Breast epithelium (tissue), 4 donors: ENCODE data around the gene RIN2. TPM values are rescaled to one million over a fixed set of nuclear protein-coding genes. Genes with fewer than 3 reads are reported as not detected.
"Not testable (repeated sequence)": the region's sequence is repeated elsewhere in the genome, so short reads cannot be mapped to it uniquely, and the experiment has no call there.

Source experiments
- DNase-seq, 2 donors: peaks; one replicate each; pipeline ENCODE4 v3.0.0-alpha.2; 2019; ENCODE audit warnings: low spot score in 2 of 2
- H3K27ac ChIP-seq, 2 donors: fragments of 200-600 bp; sonication (generic) in 1 of 2; one replicate each; pipeline ENCODE4 v1.5.1; 2016 to 2019; ENCODE audit warnings: mild to moderate bottlenecking in 1 of 2
- H3K27me3 ChIP-seq, 2 donors: fragments of 200-600 bp; sonication (generic) in 1 of 2; one replicate each; pipeline versions ENCODE4 v1.5.1 to v1.6.0; 2017 to 2019; ENCODE audit warnings: control low read depth in 1 of 2, mild to moderate bottlenecking in 1 of 2
- H3K36me3 ChIP-seq: fragments of 200-600 bp; one replicate; pipeline ENCODE4 v1.5.1; 2019
- H3K4me1 ChIP-seq, 2 donors: fragments of 200-600 bp; sonication (generic); one replicate each; pipeline ENCODE4 v1.5.1; 2016 to 2019; ENCODE audit warnings: control low read depth in 1 of 2
- H3K4me3 ChIP-seq, 3 donors: fragments of 200-600 bp; sonication (generic); 1 replicate in 2 of 3; 2 replicates in 1 of 3; pipeline ENCODE4 v1.5.1; 2016 to 2019; ENCODE audit warnings: mild to moderate bottlenecking in 3 of 3, moderate library complexity in 2 of 3
- H3K9me3 ChIP-seq, 2 donors: fragments of 200-600 bp; sonication (generic) in 1 of 2; one replicate each; pipeline ENCODE4 v1.5.1; 2016 to 2019; ENCODE audit warnings: control low read depth in 1 of 2
- POLR2A ChIP-seq: fragments of 450-650 bp; IDR thresholded peaks from one replicate; pipeline ENCODE4 v1.6.1; 2016; ENCODE audit warnings: antibody characterized with exemption, mild to moderate bottlenecking, moderate library complexity
- POLR2AphosphoS5 ChIP-seq, 3 donors: sonication (generic); formaldehyde crosslinking; IDR thresholded peaks; one replicate each; pipeline ENCODE4 v1.6.1; 2017; ENCODE audit warnings: antibody characterized with exemption in 3 of 3
- intact Hi-C: fragments of 100-400 bp; cut with DNase I; formaldehyde crosslinking; loops from one replicate; pipeline ENCODE4 v1.15.1; 2023; ENCODE audit warnings: low total_unique reads
- total RNA-seq, 3 donors: library from RNA; depleted of rRNA; stranded (reverse); fragments of >200 nt; gene quantifications; one replicate each; pipeline ENCODE4 v1.1.0, GENCODE V29; 2016
- TF ChIP-seq, protein P1 (sequence below), 3 donors: fragments of 450-650 bp; IDR thresholded peaks; one replicate each; pipeline ENCODE4 v1.5.1; 2016 to 2017; ENCODE audit warnings: antibody characterized with exemption in 3 of 3, mild to moderate bottlenecking in 3 of 3, moderate library complexity in 3 of 3

The RIN2 gene
- total RNA-seq, 3 donors from 2014 or later, result 82.7 to 114 (median 104) TPM

DNA sequence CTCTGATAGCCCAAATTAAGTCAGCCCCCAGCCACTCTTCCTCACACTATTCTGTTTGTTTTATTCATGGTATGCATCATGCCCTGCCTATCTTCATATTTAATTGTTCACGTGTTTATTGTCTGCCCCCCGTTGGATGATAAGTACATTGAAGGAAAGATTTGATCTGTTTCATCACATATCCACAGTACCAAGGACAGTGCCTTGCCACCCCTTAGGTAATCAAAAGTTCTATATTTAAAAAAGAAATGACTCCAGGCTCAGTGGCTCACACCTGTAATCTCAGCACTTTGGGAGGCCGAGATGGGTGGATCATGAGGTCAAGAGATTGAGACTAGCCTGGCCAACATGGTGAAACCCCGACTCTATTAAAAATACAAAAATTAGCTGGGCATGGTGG is 10.2 kb upstream of the RIN2 start:
- no peak for DNase-seq
- H3K4me3 ChIP-seq, result no peak overlapping the region
- H3K27ac ChIP-seq, result no peak overlapping the region
- H3K27me3 ChIP-seq, result no peaks in the 10 kb centered on the region
- intact Hi-C loops, result no loop called here
- H3K9me3 ChIP-seq, result no peaks in the 10 kb centered on the region
- H3K36me3 ChIP-seq, result no peaks in the 10 kb centered on the region
- H3K4me1 ChIP-seq, result no peaks in the 10 kb centered on the region
- TF ChIP-seq POLR2A (no peak), POLR2AphosphoS5 (IDR thresholded peaks at IDR 0.05) (no peak)
- TF ChIP-seq, protein P1, sequence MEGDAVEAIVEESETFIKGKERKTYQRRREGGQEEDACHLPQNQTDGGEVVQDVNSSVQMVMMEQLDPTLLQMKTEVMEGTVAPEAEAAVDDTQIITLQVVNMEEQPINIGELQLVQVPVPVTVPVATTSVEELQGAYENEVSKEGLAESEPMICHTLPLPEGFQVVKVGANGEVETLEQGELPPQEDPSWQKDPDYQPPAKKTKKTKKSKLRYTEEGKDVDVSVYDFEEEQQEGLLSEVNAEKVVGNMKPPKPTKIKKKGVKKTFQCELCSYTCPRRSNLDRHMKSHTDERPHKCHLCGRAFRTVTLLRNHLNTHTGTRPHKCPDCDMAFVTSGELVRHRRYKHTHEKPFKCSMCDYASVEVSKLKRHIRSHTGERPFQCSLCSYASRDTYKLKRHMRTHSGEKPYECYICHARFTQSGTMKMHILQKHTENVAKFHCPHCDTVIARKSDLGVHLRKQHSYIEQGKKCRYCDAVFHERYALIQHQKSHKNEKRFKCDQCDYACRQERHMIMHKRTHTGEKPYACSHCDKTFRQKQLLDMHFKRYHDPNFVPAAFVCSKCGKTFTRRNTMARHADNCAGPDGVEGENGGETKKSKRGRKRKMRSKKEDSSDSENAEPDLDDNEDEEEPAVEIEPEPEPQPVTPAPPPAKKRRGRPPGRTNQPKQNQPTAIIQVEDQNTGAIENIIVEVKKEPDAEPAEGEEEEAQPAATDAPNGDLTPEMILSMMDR (IDR thresholded peaks at IDR 0.05), result no peak

DNA sequence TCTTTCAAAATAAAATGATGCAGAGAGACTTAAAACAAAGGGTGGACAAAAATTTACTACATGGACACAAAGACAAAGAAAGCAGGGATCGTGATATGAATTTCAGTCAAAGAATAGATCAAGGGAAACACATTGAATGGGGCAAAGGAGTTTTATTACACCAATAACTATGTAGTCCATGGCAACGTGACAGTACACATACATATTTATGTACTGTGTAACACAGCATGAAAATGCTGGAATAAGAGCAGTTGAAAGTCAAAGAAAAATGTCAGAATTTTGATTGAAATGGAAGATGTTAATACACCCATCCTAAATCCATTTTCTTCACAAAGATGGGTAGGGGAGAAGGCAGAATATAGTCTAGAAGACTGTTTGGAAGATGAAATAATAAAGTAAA is 9.4 kb upstream of the RIN2 start:
- Histone ChIP-seq H3K27ac (no peak overlapping the region), H3K36me3 (no peaks in the 10 kb centered on the region), H3K27me3 (no peaks in the 10 kb centered on the region), H3K4me3 (no peak overlapping the region), H3K4me1 (no peaks in the 10 kb centered on the region), H3K9me3 (no peaks in the 10 kb centered on the region)
- intact Hi-C loops, result no loop called here
- TF ChIP-seq, protein P1 (IDR thresholded peaks at IDR 0.05), result no peak
- TF ChIP-seq POLR2A (no peak), POLR2AphosphoS5 (IDR thresholded peaks at IDR 0.05) (no peak)
- no peak for DNase-seq

DNA sequence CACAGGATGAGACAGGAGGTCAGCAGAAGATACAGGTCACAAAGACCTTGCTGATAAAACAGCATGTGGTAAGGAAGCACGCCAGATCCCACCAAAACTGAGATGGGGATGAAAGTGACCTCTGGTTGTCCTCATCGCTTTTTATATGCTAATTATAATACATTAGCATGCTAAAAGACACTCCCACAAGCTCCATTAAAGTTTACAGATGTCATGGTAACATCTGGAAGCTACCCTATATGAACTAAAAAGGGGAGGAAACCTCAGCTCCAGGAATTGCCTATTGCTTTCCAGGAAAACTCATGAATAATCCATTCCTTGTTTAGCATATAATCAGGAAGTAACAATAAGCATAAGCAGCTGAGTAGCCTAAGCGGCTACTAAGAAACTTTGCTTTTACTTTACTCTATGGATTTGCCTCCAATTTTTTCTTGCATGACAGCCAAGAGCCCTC is 8.4 kb upstream of the RIN2 start:
- Histone ChIP-seq H3K27ac (no peak overlapping the region), H3K4me1 (no peaks in the 10 kb centered on the region), H3K36me3 (no peaks in the 10 kb centered on the region), H3K27me3 (no peaks in the 10 kb centered on the region), H3K9me3 (no peaks in the 10 kb centered on the region), H3K4me3 (no peak overlapping the region)
- DNase-seq, result no peak
- TF ChIP-seq, protein P1 (IDR thresholded peaks at IDR 0.05), result no peak
- TF ChIP-seq POLR2A (no peak), POLR2AphosphoS5 (IDR thresholded peaks at IDR 0.05) (no peak)
- intact Hi-C loops, result no loop called here

DNA sequence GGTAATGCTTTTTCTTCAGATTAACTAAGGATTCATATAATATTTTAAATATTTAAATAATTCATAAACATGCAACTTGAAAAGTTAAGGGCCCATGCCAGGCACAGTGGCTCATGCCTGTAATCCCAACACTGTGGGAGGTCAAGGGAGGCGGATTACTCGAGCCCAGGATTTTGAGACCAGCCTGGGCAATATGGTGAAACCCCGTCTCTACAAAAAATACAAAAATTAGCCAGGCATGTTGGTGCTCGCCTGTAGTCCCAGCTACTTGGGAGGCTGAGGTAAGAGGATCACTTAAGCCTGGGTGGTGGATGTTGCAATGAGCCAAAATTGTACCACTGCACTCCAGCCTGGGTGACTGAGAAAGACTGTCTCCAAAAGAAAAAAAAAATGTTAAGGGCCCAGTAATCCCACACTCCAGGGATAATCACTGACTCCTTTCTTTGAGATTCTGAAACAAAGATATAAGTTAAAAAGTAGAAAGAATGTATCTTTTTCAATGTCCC is 7.9 kb upstream of the RIN2 start:
- peak overlapping the region in 1 of 2 donors; percentile 56 for H3K27ac ChIP-seq
- H3K9me3 ChIP-seq, result no peaks in the 10 kb centered on the region
- intact Hi-C loops, result no loop called here
- H3K4me3 ChIP-seq, result no peak overlapping the region
- no peaks in the 10 kb centered on the region for H3K4me1 ChIP-seq
- DNase-seq, result no peak
- no peaks in the 10 kb centered on the region for H3K36me3 ChIP-seq
- no peak for TF ChIP-seq POLR2A
- TF ChIP-seq POLR2AphosphoS5 (IDR thresholded peaks at IDR 0.05), result no peak
- TF ChIP-seq, protein P1 (IDR thresholded peaks at IDR 0.05), result no peak
- H3K27me3 ChIP-seq, result no peaks in the 10 kb centered on the region

DNA sequence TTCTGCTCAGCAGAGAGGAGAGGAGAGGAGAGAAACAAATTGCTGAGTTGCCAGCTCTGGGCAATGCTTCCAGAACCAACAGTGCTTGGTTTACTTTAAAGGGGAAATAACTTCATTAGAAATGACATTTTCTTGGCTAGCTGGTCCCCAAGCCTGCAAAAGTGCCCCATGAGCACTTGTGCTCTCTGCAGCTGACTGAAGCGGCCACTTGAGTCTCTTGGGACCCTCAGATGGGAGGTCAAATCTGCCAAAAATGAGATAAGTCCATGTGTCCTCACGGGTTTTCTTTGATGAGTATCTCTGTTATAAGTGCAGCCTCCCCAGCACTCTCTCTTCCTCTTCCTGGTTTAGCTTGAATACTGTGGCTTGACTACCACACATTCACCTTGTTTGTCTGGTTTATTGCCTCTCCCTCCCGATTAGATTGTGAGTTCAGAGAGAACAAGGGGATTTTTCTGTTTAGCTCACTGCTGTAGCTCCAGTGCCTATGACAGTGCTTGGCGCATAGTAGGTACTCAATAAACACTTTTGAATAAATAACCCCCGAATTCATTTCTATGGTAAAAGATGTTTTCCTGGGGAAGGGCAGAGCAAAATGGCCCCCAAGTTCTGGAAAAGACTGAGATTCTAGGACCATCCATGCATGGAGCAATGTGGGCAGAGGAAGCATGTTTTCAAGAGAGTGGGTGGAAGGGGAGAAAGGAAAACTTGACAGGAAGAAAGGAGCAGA is 7.0 kb upstream of the RIN2 start:
- intact Hi-C loops, result no loop called here
- H3K4me1 ChIP-seq, result no peaks in the 10 kb centered on the region
- DNase-seq, result no peak
- H3K9me3 ChIP-seq, result no peaks in the 10 kb centered on the region
- H3K36me3 ChIP-seq, result no peaks in the 10 kb centered on the region
- peak overlapping the region; percentile 55 to 56 for H3K27ac ChIP-seq
- H3K4me3 ChIP-seq, result no peak overlapping the region
- no peaks in the 10 kb centered on the region for H3K27me3 ChIP-seq
- TF ChIP-seq POLR2A (no peak), POLR2AphosphoS5 (IDR thresholded peaks at IDR 0.05) (no peak)
- TF ChIP-seq, protein P1 (IDR thresholded peaks at IDR 0.05), result no peak

DNA sequence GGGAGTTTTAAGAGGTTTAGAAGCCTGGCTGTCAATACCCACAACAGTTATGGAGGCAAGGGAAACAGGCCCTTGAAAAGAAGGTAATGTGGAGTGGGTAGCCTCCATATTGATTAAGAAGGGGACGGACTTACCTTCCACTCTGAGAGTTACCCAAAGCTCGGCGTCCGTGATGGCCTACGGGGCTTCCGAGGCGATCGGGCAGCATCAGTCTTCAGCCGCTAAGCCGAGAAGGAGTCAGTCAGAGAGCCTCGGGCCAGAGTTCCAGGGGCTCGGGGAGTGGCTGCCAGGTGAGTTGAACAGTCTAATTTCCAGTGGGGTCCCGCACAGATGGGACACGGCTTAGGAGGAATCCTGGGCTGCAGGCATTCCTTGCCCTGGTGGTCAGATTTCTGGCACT is 3.9 kb upstream of the RIN2 start:
- H3K4me3 ChIP-seq, H3K27me3 ChIP-seq, H3K27ac ChIP-seq, H3K9me3 ChIP-seq, DNase-seq, intact Hi-C loops, H3K4me1 ChIP-seq, H3K36me3 ChIP-seq: not testable (repeated sequence)
